ENCODE data around the gene PINLYP. TPM values are rescaled to one million over a fixed set of nuclear protein-coding genes. Genes with fewer than 3 reads are reported as not detected.

The PINLYP gene
- total and polyA plus RNA-seq, 9 of the 15 experiments (the other 6 are each of a cell fraction or from before 2014, with no cell fraction given): 1.00 to 6.7 (median 2.2) TPM

DNA sequence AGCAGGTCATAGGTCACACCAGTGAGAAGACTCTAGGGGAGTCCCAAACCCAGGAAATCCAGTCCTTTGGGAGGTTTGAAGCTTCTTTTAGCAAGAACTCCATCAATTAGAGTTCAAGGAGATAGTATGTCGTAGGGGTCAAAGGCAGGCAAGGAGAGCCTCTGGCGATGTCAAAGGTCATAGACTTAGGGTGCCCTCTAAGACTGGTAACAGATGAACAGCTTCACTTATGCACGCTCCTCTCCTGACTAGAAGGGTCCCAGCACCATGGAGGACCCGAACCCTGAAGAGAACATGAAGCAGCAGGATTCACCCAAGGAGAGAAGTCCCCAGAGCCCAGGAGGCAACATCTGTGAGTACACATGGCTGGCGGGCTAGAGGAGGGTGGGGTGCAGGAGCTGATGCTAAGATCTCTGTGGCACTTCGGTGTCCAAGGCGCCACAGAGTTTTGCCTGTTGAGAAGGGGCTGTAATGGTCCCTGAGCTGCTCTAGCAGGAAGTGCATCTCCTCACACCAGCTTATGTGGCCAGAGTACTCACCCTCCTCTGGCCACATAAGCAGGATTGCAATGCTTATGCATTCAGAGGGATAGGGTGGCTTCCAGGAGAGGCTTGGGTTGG, 21.4 kb downstream of the PINLYP start (continued):
- TF ChIP-seq, protein P1, sequence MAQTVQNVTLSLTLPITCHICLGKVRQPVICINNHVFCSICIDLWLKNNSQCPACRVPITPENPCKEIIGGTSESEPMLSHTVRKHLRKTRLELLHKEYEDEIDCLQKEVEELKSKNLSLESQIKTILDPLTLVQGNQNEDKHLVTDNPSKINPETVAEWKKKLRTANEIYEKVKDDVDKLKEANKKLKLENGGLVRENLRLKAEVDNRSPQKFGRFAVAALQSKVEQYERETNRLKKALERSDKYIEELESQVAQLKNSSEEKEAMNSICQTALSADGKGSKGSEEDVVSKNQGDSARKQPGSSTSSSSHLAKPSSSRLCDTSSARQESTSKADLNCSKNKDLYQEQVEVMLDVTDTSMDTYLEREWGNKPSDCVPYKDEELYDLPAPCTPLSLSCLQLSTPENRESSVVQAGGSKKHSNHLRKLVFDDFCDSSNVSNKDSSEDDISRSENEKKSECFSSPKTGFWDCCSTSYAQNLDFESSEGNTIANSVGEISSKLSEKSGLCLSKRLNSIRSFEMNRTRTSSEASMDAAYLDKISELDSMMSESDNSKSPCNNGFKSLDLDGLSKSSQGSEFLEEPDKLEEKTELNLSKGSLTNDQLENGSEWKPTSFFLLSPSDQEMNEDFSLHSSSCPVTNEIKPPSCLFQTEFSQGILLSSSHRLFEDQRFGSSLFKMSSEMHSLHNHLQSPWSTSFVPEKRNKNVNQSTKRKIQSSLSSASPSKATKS (CRISPR knock-in tag; IDR thresholded peaks at IDR 0.05): no peak
- TF ChIP-seq HDGF (IDR thresholded peaks at IDR 0.05) (0 out of 2 replicates have a peak, but pooled peaks have one; percentile 47), SP1 (CRISPR knock-in tag; IDR thresholded peaks at IDR 0.05) (no peak), FOXP1 (CRISPR knock-in tag; IDR thresholded peaks at IDR 0.05) (no peak), SAP30 (IDR thresholded peaks at IDR 0.05; ENCODE audit: borderline replicate concordance, insufficient read depth, low read depth, low read length, poor library complexity, severe bottlenecking) (peak; percentile 8), KDM1A (IDR thresholded peaks at IDR 0.05) (0 out of 4 replicates have a peak, but pooled peaks of 1 of the 2 experiments have one; percentile 4), PML (IDR thresholded peaks at IDR 0.05; ENCODE audit: low read length) (0 out of 2 replicates have a peak, but pooled peaks have one; percentile 9)
- TF ChIP-seq, protein P2, sequence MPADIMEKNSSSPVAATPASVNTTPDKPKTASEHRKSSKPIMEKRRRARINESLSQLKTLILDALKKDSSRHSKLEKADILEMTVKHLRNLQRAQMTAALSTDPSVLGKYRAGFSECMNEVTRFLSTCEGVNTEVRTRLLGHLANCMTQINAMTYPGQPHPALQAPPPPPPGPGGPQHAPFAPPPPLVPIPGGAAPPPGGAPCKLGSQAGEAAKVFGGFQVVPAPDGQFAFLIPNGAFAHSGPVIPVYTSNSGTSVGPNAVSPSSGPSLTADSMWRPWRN (IDR thresholded peaks at IDR 0.05; ENCODE audit: low read depth): 0 out of 2 replicates have a peak, but pooled peaks have one; percentile 21
- TF ChIP-seq, protein P3, sequence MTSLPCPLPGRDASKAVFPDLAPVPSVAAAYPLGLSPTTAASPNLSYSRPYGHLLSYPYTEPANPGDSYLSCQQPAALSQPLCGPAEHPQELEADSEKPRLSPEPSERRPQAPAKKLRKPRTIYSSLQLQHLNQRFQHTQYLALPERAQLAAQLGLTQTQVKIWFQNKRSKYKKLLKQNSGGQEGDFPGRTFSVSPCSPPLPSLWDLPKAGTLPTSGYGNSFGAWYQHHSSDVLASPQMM (CRISPR knock-in tag; IDR thresholded peaks at IDR 0.05): no peak
- TF ChIP-seq, protein P4, sequence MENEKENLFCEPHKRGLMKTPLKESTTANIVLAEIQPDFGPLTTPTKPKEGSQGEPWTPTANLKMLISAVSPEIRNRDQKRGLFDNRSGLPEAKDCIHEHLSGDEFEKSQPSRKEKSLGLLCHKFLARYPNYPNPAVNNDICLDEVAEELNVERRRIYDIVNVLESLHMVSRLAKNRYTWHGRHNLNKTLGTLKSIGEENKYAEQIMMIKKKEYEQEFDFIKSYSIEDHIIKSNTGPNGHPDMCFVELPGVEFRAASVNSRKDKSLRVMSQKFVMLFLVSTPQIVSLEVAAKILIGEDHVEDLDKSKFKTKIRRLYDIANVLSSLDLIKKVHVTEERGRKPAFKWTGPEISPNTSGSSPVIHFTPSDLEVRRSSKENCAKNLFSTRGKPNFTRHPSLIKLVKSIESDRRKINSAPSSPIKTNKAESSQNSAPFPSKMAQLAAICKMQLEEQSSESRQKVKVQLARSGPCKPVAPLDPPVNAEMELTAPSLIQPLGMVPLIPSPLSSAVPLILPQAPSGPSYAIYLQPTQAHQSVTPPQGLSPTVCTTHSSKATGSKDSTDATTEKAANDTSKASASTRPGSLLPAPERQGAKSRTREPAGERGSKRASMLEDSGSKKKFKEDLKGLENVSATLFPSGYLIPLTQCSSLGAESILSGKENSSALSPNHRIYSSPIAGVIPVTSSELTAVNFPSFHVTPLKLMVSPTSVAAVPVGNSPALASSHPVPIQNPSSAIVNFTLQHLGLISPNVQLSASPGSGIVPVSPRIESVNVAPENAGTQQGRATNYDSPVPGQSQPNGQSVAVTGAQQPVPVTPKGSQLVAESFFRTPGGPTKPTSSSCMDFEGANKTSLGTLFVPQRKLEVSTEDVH (IDR thresholded peaks at IDR 0.05; ENCODE audit: low read depth, partially characterized antibody): peak; percentile 1

Data from K562 (cell line).